ENCODE results near the gene RPL26. TPM values are rescaled to one million over a fixed set of nuclear protein-coding genes. Genes with fewer than 3 reads are reported as not detected.

RPL26 gene
- total and polyA plus RNA-seq, 2 donors (not counting 1 experiment from before 2014, with no cell fraction given) = 2,684 to 4,449 TPM

DNA sequence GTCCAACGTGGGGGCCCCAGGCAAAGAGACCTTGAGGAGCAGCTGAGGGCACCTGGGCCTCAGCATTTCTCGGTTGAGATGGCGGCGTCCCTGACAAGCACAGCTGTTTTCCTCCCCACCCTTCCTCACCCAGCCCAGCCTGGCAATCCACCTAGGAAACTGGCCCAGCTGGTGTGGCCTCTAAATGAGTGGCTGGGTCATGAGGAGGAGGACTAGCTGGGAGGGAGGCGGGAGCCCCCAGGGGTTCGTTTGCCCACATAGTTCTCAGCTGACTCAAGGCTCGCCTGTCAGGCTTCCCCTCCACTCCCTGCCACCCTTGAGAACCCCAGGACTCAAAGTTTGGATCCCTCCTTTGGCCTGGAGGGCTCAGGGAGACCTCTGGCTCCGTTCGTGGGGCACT lies 8.7 kb upstream of the RPL26 start:
- peaks cover 10% of the 10 kb centered on the region for H3K27me3 Mint-ChIP-seq
- no peak overlapping the region for H3K27ac Mint-ChIP-seq
- ATAC-seq (ENCODE audit: low read depth) (no peak), DNase-seq (no peak)
- Histone ChIP-seq H4K20me1 (ENCODE audit: control insufficient read depth, insufficient read depth, low read length, poor library complexity, severe bottlenecking) (no peaks in the 10 kb centered on the region), H3K27me3 (replicated peaks in 1 of 4; ENCODE audit: control extremely low read depth in 1 of 4, control insufficient read depth in 3 of 4, insufficient read depth in 4 of 4, low read length in 3 of 4) (peaks cover 0 to 8% (median 4%) of the 10 kb centered on the region in 4 experiments), H3K4me1 (ENCODE audit: control insufficient read depth in 2 of 2, insufficient read depth in 2 of 2, low read length in 2 of 2) (peaks cover 11 to 14% of the 10 kb centered on the region in 2 donors), H3K9me3 (ENCODE audit: control extremely low read depth in 1 of 3, control insufficient read depth in 2 of 3, insufficient read depth in 1 of 3, low read length in 2 of 3) (peaks cover 0 to 19% (median 2%) of the 10 kb centered on the region in 3 donors), H3K4me3 (ENCODE audit: control extremely low read depth in 1 of 5, extremely low read depth in 1 of 5, insufficient read depth in 1 of 5, low read depth in 2 of 5, low read length in 4 of 5) (no peak overlapping the region), H3K79me2 (ENCODE audit: control insufficient read depth, insufficient read depth, low read length) (peaks cover 3% of the 10 kb centered on the region), H3K4me2 (replicated peaks; ENCODE audit: low read depth, low read length, poor library complexity, severe bottlenecking) (no peak overlapping the region), H3K36me3 (replicated peaks in 1 of 2; ENCODE audit: control extremely low read depth in 1 of 2, control insufficient read depth in 1 of 2, extremely low read depth in 1 of 2, insufficient read depth in 2 of 2, low read length in 1 of 2) (no peaks in the 10 kb centered on the region), H2AFZ (ENCODE audit: insufficient read depth, low read depth, low read length, poor library complexity, severe bottlenecking) (no peak overlapping the region), H3K27ac (ENCODE audit: low read length in 2 of 2) (no peak overlapping the region), H3K9ac (ENCODE audit: low read length) (no peak overlapping the region)
- POLR2A ChIA-PET = no interaction called here
- WGBS (ENCODE audit: insufficient coverage) = 40% methylated on average over 2 of the region's 9 CpGs
- CTCF ChIA-PET = interaction anchor here (0.7 to 1.8 kb wide), 3 partner anchors 8 to 20 kb away, joined by 3 to 5 read pairs (median 4); no protein-coding TSS in a partner anchor
- no peak overlapping the region for H3K4me3 Mint-ChIP-seq
- TF ChIP-seq EZH2 (IDR thresholded peaks at IDR 0.05; ENCODE audit: borderline replicate concordance, insufficient read depth, low read depth, low read length, poor library complexity, severe bottlenecking) = no peak
- TF ChIP-seq, protein P1, sequence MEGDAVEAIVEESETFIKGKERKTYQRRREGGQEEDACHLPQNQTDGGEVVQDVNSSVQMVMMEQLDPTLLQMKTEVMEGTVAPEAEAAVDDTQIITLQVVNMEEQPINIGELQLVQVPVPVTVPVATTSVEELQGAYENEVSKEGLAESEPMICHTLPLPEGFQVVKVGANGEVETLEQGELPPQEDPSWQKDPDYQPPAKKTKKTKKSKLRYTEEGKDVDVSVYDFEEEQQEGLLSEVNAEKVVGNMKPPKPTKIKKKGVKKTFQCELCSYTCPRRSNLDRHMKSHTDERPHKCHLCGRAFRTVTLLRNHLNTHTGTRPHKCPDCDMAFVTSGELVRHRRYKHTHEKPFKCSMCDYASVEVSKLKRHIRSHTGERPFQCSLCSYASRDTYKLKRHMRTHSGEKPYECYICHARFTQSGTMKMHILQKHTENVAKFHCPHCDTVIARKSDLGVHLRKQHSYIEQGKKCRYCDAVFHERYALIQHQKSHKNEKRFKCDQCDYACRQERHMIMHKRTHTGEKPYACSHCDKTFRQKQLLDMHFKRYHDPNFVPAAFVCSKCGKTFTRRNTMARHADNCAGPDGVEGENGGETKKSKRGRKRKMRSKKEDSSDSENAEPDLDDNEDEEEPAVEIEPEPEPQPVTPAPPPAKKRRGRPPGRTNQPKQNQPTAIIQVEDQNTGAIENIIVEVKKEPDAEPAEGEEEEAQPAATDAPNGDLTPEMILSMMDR (IDR thresholded peaks at IDR 0.05) = no peak
- H3K4me1 Mint-ChIP-seq = peaks cover 9% of the 10 kb centered on the region
- no peaks in the 10 kb centered on the region for H3K9me3 Mint-ChIP-seq (ENCODE audit: insufficient read depth)
- intact Hi-C loops (cut with micrococcal nuclease) = no loop called here

DNA sequence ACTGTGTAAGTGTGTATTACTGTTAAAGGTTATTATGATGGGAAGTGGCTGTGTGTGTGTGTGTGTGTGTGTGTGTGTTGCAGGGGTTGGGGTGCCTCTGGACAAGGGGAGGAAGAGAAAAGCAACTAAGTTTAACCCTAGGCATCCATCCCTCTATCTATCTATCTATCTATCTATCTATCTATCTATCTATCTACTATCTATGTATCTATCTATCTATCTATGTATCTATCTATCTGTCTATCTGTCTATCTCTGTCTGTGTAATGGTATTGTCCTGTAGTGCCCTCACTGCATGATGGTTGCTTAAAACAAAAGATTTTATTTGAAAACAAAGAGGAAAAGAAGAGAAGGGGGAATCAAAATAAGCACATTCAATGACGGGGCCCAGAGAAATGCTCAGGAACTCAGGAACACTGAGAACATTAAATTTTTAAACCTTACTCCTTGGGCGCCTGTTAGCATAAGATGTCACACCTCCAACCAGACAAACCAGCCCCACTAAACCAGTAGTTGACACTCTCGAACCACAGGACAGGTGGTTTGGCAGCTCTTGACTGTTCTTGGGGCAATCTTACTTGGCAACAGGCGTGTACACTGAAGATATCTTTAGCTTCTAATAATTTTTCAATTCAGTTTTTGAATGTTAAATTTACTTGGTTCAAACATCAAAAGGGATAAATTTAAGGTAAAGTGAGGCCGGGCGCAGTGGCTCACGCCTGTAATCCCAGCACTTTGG lies 5.1 kb upstream of the RPL26 start:
- H4K20me1 ChIP-seq (ENCODE audit: control insufficient read depth, insufficient read depth, low read length, poor library complexity, severe bottlenecking) = no peaks in the 10 kb centered on the region
- WGBS (ENCODE audit: insufficient coverage) = 100% methylated on average over 1 of the region's 7 CpGs
- CTCF ChIA-PET = interaction anchor here (1.5 kb wide), 1 partner anchor 358 kb away, joined by 4 read pairs; no protein-coding TSS in a partner anchor
- no peak for ATAC-seq (ENCODE audit: low read depth)
- no peaks in the 10 kb centered on the region for H3K36me3 ChIP-seq (replicated peaks in 1 of 2; ENCODE audit: control extremely low read depth in 1 of 2, control insufficient read depth in 1 of 2, extremely low read depth in 1 of 2, insufficient read depth in 2 of 2, low read length in 1 of 2)
- no peak for DNase-seq
- peaks cover 11% of the 10 kb centered on the region for H3K4me1 Mint-ChIP-seq
- POLR2A ChIA-PET = interaction anchor here (0.7 kb wide), 1 partner anchor 26 kb away, joined by 6 read pairs; no protein-coding TSS in a partner anchor
- H3K9ac ChIP-seq (ENCODE audit: low read length) = no peak overlapping the region
- H2AFZ ChIP-seq (ENCODE audit: insufficient read depth, low read depth, low read length, poor library complexity, severe bottlenecking) = no peak overlapping the region
- intact Hi-C loops (cut with micrococcal nuclease) = no loop called here
- no peak overlapping the region for H3K4me2 ChIP-seq (replicated peaks; ENCODE audit: low read depth, low read length, poor library complexity, severe bottlenecking)
- H3K27ac ChIP-seq (ENCODE audit: low read length in 2 of 2) = no peak overlapping the region
- H3K27me3 ChIP-seq (replicated peaks in 1 of 4; ENCODE audit: control extremely low read depth in 1 of 4, control insufficient read depth in 3 of 4, insufficient read depth in 4 of 4, low read length in 3 of 4) = no peaks in the 10 kb centered on the region
- peaks cover 0 to 3% (median 0%) of the 10 kb centered on the region in 3 donors for H3K9me3 ChIP-seq (ENCODE audit: control extremely low read depth in 1 of 3, control insufficient read depth in 2 of 3, insufficient read depth in 1 of 3, low read length in 2 of 3)
- H3K27me3 Mint-ChIP-seq = no peaks in the 10 kb centered on the region
- H3K4me3 Mint-ChIP-seq = no peak overlapping the region
- peaks cover 14% of the 10 kb centered on the region for H3K79me2 ChIP-seq (ENCODE audit: control insufficient read depth, insufficient read depth, low read length)
- H3K4me1 ChIP-seq (ENCODE audit: control insufficient read depth in 2 of 2, insufficient read depth in 2 of 2, low read length in 2 of 2) = peaks cover 0 to 10% of the 10 kb centered on the region in 2 donors
- TF ChIP-seq, protein P1 (IDR thresholded peaks at IDR 0.05) = no peak
- no peak for TF ChIP-seq EZH2 (IDR thresholded peaks at IDR 0.05; ENCODE audit: borderline replicate concordance, insufficient read depth, low read depth, low read length, poor library complexity, severe bottlenecking)
- no peaks in the 10 kb centered on the region for H3K9me3 Mint-ChIP-seq (ENCODE audit: insufficient read depth)
- no peak overlapping the region for H3K4me3 ChIP-seq (ENCODE audit: control extremely low read depth in 1 of 5, extremely low read depth in 1 of 5, insufficient read depth in 1 of 5, low read depth in 2 of 5, low read length in 4 of 5)
- no peak overlapping the region for H3K27ac Mint-ChIP-seq
